ENCODE data around the gene MMP17.
"Not testable (repeated sequence)": the region's sequence is repeated elsewhere in the genome, so short reads cannot be mapped to it uniquely, and the experiment has no call there.

Gene MMP17

DNA sequence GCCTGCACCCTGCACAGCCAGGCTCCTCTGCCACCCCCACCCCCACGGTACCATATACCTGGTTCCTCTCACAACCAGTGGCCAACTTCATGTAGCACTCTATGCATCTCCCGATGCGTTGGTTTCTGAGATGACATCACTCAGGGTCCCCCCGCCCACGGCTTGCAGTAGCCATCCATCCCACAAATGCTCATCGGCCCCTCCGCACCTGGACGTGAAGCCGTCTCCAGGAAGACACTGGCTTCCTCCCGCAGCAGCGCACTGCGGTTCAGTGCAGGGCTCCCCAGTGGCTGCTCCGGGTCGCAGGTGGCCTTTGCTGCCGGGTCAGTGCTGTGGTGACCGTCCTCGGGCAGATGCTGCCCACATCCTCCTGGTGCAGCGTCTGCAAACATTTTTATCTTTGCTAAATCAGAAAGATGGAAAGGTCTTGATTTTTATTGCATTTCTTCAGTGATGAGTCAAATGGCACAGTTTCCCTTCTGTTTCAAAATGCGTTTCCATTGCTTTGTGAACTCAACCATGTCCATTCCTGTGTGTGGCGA lies 27.5 kb upstream of the MMP17 start:
- DNase-seq, result no peak

- no peak for DNase-seq
Measured at GRCh38 chr12:131801254-131801866, 26.8 kb upstream of the MMP17 start.

DNA sequence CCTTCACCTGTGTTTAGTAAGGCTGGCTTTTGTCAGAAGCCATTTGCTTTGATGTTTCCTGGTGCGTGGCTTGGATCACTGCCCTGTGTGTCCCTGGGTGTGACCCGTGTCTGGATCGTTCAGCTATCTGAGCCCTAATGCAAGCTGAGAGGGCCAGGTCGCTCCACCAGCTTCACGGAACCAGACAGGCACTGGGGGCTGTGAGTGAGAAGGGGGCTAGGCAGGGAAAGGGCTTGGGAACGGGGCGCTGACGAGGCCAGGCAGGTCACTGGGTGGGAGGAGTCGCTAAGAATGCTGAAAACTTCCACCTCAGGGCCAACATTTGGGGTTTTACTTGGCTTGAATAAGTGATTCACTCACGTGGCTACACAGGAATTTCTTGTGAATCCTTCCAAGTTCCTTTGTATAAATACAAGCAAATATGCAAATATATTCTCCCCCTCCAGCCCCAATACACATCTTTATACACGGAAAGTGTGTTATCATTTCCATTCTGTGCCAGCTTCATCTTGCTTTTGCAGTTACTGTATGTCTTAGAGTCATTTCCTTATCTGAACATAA lies 24.2 kb upstream of the MMP17 start:
- DNase-seq, result peak; percentile 56

GRCh38 chr12:131805421-131805820 lies 22.8 kb upstream of the MMP17 start:
- DNase-seq, result no peak

GRCh38 chr12:131806674-131807073 lies 21.5 kb upstream of the MMP17 start:
- DNase-seq, result no peak

- no peak for DNase-seq
Measured at GRCh38 chr12:131808744-131809371, 19.3 kb upstream of the MMP17 start.

GRCh38 chr12:131809476-131810254 lies 18.5 kb upstream of the MMP17 start:
- DNase-seq, result not testable (repeated sequence)

GRCh38 chr12:131810726-131811125 lies 17.5 kb upstream of the MMP17 start:
- no peak for DNase-seq

GRCh38 chr12:131815131-131815530 lies 13.1 kb upstream of the MMP17 start:
- DNase-seq, result no peak

DNA sequence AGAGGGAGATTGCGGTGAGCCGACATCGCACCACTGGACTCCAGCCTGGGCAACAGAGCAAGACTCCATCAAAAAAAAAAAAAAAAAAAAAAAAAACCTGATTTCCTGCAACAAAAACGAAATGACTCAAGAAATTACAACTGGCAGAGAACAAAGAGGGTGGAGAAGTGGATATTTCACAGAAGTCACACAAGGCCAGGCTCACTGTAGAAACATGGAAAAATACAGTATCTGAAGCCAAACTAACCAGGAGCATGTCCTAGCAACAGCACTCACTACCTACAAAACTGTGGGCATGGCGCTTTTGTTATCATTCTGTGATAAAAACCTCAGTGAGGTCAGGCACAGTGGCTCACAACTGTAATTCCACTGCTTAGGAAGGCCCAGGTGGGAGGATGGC lies 11.7 kb upstream of the MMP17 start:
- DNase-seq, result no peak

GRCh38 chr12:131817241-131817640 lies 11.0 kb upstream of the MMP17 start:
- no peak for DNase-seq

DNA sequence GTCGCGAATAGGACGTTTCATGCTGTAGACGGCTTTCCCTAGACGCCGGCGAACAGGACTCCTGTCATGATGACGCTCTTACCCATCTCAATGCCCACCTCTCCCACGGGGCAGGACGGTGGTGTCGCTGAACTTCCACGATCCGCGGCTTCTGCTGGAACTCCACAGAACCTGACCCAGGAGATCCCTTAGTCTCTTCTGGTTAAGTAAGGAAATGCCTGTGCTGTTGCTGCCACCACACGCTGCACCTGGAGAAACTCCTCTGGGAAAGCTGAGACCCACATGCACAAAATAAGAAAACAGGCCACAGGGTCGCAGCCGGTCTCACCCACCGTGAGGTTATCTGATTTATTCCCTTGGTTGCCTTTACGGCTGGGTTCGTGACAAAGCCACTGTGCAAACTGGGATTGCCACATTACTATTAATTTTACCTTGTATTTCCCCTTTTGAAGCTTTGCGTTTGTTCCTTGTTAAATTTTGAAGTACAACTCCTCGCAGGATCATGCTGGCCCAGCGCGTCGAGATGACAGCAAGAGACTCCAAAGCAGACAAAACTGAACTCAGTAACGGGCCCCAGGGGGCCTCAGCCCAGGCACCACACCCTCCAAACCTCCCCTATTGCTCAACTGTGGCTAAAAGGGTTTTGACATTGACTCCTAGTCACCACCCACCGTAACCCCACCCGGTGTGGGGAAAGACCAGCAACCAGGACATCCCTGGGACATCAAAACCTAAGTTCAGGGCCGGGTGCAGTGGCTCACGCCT lies 9.2 kb upstream of the MMP17 start:
- no peak for DNase-seq

GRCh38 chr12:131824450-131824849 lies 3.7 kb upstream of the MMP17 start:
- DNase-seq, result no peak

- no peak for DNase-seq
Measured at GRCh38 chr12:131825146-131825892, 2.9 kb upstream of the MMP17 start.

GRCh38 chr12:131826097-131826928 lies 1.9 kb upstream of the MMP17 start:
- DNase-seq, result no peak

GRCh38 chr12:131828671-131829355 lies 620 bp downstream of the MMP17 start:
- no peak for DNase-seq

GRCh38 chr12:131829356-131829747 lies 1.2 kb downstream of the MMP17 start:
- no peak for DNase-seq

GRCh38 chr12:131829791-131830334 lies 1.7 kb downstream of the MMP17 start:
- DNase-seq, result no peak

DNA sequence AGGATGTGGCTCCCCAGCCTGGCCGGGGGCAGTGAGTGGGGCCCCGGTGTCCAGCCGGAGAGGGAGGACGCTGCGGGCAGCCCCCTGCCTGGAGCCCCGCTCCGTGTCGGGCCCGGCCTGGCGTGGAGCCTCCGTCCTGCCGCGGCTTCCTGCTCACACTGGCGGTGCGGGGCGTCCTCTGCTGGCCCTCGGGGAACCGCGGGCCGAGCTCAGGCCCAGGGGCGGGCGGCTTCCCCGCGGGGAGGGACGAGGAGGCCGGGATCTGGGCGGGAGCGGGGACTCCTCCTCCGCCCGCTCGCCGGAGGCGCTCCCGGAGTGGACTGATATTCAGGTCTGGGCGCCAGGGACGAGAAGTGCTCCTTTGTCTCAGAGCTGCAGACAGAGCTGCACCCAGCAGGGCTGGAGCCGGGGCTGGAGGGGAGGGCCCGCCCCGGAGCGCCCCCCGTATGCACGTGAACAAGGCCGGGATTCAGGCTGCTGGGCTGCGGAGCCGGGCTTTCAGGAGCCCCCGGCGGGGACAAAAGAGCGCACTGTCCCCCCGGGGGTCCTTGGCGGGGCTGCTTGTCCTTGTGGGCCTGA lies 2.2 kb downstream of the MMP17 start:
- DNase-seq, result peak; percentile 86

All from fibroblast of skin of right quadriceps (primary cell).